Measurements from ENCODE around the gene CASR. TPM values are rescaled to one million over a fixed set of nuclear protein-coding genes. Genes with fewer than 3 reads are reported as not detected.

CASR gene
- total and polyA plus RNA-seq, 9 donors, result 0.04 to 0.28 (median 0.04) TPM; not detected in 6

- Histone ChIP-seq H3K4me3 (ENCODE audit: low read length) (no peak overlapping the region), H3K27me3 (ENCODE audit: control insufficient read depth, insufficient read depth, low read length) (no peaks in the 10 kb centered on the region), H3K9me3 (replicated peaks; ENCODE audit: control insufficient read depth, low read depth, low read length) (no peaks in the 10 kb centered on the region), H3K4me1 (ENCODE audit: control insufficient read depth, insufficient read depth, low read length) (no peaks in the 10 kb centered on the region), H3K27ac (ENCODE audit: low read length) (no peak overlapping the region), H3K36me3 (ENCODE audit: control insufficient read depth, insufficient read depth, low read length) (no peaks in the 10 kb centered on the region)
- WGBS (ENCODE audit: insufficient coverage), result 83% methylated on average over 8 of the region's 12 CpGs
- no peak for DNase-seq
Measured at GRCh38 chr3:122299872-122300460, 116.5 kb downstream of the CASR start.

- Histone ChIP-seq H3K4me3 (ENCODE audit: low read length) (no peak overlapping the region), H3K9me3 (replicated peaks; ENCODE audit: control insufficient read depth, low read depth, low read length) (no peaks in the 10 kb centered on the region), H3K4me1 (ENCODE audit: control insufficient read depth, insufficient read depth, low read length) (no peaks in the 10 kb centered on the region), H3K27ac (ENCODE audit: low read length) (no peak overlapping the region), H3K27me3 (ENCODE audit: control insufficient read depth, insufficient read depth, low read length) (no peaks in the 10 kb centered on the region), H3K36me3 (ENCODE audit: control insufficient read depth, insufficient read depth, low read length) (no peaks in the 10 kb centered on the region)
- no peak for DNase-seq
Measured at GRCh38 chr3:122301063-122301462, 117.6 kb downstream of the CASR start.

DNA sequence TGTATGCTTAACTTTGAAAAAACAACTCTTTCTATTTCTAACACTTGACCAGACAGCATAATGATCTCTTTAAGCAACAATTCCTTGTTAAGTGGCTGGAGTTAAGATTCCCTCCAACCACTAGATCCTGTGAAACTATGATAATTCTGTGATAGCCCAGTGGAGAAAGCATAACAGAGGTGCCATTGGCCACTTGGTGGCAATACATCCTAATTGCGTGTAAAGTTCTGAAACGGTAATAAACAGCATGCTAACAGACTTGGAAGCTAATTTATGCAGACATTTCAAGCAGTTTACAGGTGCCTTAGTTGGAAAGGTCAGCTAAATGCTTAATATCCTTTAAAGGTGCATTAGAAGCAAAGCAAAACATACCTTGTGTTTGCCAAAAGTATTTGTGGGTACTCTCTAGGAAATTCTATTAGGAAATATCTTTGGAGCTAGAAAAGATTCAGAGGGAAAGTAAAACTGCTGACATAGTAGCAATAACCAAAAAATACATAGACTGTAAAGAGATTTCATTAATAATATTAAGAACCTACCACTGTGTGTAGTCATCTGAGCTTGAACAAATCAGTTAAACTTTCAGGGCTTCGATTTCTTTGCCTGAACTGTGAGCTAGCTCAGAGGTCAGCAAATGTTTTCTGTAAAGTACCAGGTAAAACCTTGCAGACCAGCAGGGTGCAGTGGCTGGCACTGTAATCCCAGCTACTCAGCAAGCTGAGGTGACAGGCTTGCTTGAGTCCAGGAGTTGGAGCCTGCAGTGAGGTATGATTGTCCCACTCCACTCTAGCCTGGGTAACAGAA, 122.6 kb downstream of the CASR start:
- no peaks in the 10 kb centered on the region for H3K9me3 ChIP-seq (replicated peaks; ENCODE audit: control insufficient read depth, low read depth, low read length)
- H3K4me3 ChIP-seq (ENCODE audit: low read length), result no peak overlapping the region
- no peaks in the 10 kb centered on the region for H3K4me1 ChIP-seq (ENCODE audit: control insufficient read depth, insufficient read depth, low read length)
- no peak overlapping the region for H3K27ac ChIP-seq (ENCODE audit: low read length)
- no peak for DNase-seq
- 21% methylated on average over 3 of the region's 3 CpGs for WGBS (ENCODE audit: insufficient coverage)
- H3K27me3 ChIP-seq (ENCODE audit: control insufficient read depth, insufficient read depth, low read length), result no peaks in the 10 kb centered on the region
- H3K36me3 ChIP-seq (ENCODE audit: control insufficient read depth, insufficient read depth, low read length), result no peaks in the 10 kb centered on the region

GRCh38 chr3:122306622-122306953, 123.1 kb downstream of the CASR start:
- H3K27me3 ChIP-seq (ENCODE audit: control insufficient read depth, insufficient read depth, low read length), result no peaks in the 10 kb centered on the region
- H3K9me3 ChIP-seq (replicated peaks; ENCODE audit: control insufficient read depth, low read depth, low read length), result no peaks in the 10 kb centered on the region
- no CpG with 5 or more reads among the region's 2 CpGs for WGBS (ENCODE audit: insufficient coverage)
- no peak overlapping the region for H3K27ac ChIP-seq (ENCODE audit: low read length)
- no peak overlapping the region for H3K4me3 ChIP-seq (ENCODE audit: low read length)
- no peak for DNase-seq
- no peaks in the 10 kb centered on the region for H3K4me1 ChIP-seq (ENCODE audit: control insufficient read depth, insufficient read depth, low read length)
- no peaks in the 10 kb centered on the region for H3K36me3 ChIP-seq (ENCODE audit: control insufficient read depth, insufficient read depth, low read length)

DNA sequence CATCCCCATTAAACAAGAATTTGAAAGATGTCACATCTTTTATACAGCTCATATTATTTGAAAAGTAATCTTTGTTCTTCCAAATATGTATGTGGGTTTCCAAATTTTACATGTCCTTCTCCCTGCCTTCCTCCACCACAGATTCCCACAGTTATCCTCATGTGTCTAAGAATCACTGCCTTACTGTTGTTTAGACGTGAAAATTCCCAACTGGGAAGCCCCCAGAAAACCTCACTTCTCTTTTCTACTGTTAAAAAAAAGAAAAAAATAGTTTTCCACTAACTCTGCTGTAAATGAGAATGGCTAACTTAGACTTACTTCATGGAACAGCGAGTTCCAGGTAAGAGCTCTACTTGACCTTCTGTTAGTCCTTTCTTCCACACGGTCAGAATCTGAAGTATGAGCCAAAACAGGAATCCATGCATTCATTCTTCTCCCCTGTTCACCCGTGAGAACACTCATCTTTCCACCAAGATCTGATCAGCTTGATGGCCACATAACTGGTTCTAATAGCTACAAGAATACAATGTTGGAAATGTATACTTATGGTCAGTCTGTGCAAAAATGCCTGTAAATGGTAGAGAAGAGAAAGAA, 123.7 kb downstream of the CASR start:
- Histone ChIP-seq H3K27ac (ENCODE audit: low read length) (no peak overlapping the region), H3K36me3 (ENCODE audit: control insufficient read depth, insufficient read depth, low read length) (no peaks in the 10 kb centered on the region), H3K4me1 (ENCODE audit: control insufficient read depth, insufficient read depth, low read length) (no peaks in the 10 kb centered on the region), H3K9me3 (replicated peaks; ENCODE audit: control insufficient read depth, low read depth, low read length) (no peaks in the 10 kb centered on the region), H3K4me3 (ENCODE audit: low read length) (no peak overlapping the region), H3K27me3 (ENCODE audit: control insufficient read depth, insufficient read depth, low read length) (no peaks in the 10 kb centered on the region)
- WGBS (ENCODE audit: insufficient coverage), result 81% methylated on average over 2 of the region's 4 CpGs
- DNase-seq, result no peak

GRCh38 chr3:122307976-122308375, 124.5 kb downstream of the CASR start:
- Histone ChIP-seq H3K27me3 (ENCODE audit: control insufficient read depth, insufficient read depth, low read length) (no peaks in the 10 kb centered on the region), H3K4me1 (ENCODE audit: control insufficient read depth, insufficient read depth, low read length) (no peaks in the 10 kb centered on the region), H3K36me3 (ENCODE audit: control insufficient read depth, insufficient read depth, low read length) (no peaks in the 10 kb centered on the region), H3K9me3 (replicated peaks; ENCODE audit: control insufficient read depth, low read depth, low read length) (no peaks in the 10 kb centered on the region), H3K4me3 (ENCODE audit: low read length) (no peak overlapping the region), H3K27ac (ENCODE audit: low read length) (no peak overlapping the region)
- DNase-seq, result no peak

DNA sequence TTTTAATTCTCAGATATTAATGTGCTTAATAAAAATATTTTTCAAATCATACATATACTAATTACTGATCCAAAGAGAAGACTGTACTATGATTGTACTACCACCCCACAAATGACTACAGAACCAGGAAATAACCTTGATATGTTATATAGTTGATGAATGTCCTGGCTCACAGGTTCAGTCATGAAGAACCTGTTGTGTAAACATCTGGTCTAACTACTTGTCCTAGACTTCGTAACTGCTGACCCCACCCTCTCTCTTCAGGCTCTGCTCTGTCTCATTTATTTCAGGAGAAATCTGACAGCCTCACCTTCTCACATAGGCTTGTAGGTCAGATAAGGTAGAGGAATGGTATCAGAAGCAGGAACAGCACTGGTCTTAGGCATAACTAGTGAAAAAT, 126.9 kb downstream of the CASR start:
- no CpG with 5 or more reads among the region's 1 CpG for WGBS (ENCODE audit: insufficient coverage)
- no peaks in the 10 kb centered on the region for H3K4me1 ChIP-seq (ENCODE audit: control insufficient read depth, insufficient read depth, low read length)
- peaks cover 1% of the 10 kb centered on the region for H3K27me3 ChIP-seq (ENCODE audit: control insufficient read depth, insufficient read depth, low read length)
- H3K36me3 ChIP-seq (ENCODE audit: control insufficient read depth, insufficient read depth, low read length), result no peaks in the 10 kb centered on the region
- no peak for DNase-seq
- no peak overlapping the region for H3K27ac ChIP-seq (ENCODE audit: low read length)
- no peak overlapping the region for H3K4me3 ChIP-seq (ENCODE audit: low read length)
- no peaks in the 10 kb centered on the region for H3K9me3 ChIP-seq (replicated peaks; ENCODE audit: control insufficient read depth, low read depth, low read length)

DNA sequence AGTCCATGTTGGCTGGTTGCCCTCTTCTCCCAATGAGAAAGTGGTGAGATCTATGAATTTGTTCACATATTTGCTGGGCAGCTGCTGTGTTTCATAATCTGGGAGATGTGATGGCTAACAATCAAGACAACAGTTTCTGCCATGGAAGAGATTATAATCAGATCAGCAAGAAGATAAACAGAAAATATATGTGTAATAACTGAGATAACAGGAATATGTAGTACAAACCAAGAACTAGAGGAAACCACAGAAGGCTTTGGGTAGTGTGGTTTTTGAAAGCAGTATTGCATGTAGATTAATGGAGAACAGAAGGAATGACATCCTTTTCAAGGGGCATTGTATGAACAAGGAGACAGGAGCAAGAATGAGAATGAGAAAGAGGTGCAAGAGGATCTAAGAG, 129.4 kb downstream of the CASR start:
- Histone ChIP-seq H3K27ac (ENCODE audit: low read length) (no peak overlapping the region), H3K36me3 (ENCODE audit: control insufficient read depth, insufficient read depth, low read length) (no peaks in the 10 kb centered on the region), H3K27me3 (ENCODE audit: control insufficient read depth, insufficient read depth, low read length) (peaks cover 2% of the 10 kb centered on the region), H3K4me3 (ENCODE audit: low read length) (no peak overlapping the region), H3K4me1 (ENCODE audit: control insufficient read depth, insufficient read depth, low read length) (no peaks in the 10 kb centered on the region), H3K9me3 (replicated peaks; ENCODE audit: control insufficient read depth, low read depth, low read length) (no peaks in the 10 kb centered on the region)
- DNase-seq, result no peak

GRCh38 chr3:122313281-122313680, 129.8 kb downstream of the CASR start:
- WGBS (ENCODE audit: insufficient coverage), result 64% methylated on average over 1 of the region's 3 CpGs
- no peak overlapping the region for H3K27ac ChIP-seq (ENCODE audit: low read length)
- peaks cover 2% of the 10 kb centered on the region for H3K27me3 ChIP-seq (ENCODE audit: control insufficient read depth, insufficient read depth, low read length)
- no peaks in the 10 kb centered on the region for H3K4me1 ChIP-seq (ENCODE audit: control insufficient read depth, insufficient read depth, low read length)
- H3K9me3 ChIP-seq (replicated peaks; ENCODE audit: control insufficient read depth, low read depth, low read length), result no peaks in the 10 kb centered on the region
- DNase-seq, result no peak
- no peaks in the 10 kb centered on the region for H3K36me3 ChIP-seq (ENCODE audit: control insufficient read depth, insufficient read depth, low read length)
- no peak overlapping the region for H3K4me3 ChIP-seq (ENCODE audit: low read length)

DNA sequence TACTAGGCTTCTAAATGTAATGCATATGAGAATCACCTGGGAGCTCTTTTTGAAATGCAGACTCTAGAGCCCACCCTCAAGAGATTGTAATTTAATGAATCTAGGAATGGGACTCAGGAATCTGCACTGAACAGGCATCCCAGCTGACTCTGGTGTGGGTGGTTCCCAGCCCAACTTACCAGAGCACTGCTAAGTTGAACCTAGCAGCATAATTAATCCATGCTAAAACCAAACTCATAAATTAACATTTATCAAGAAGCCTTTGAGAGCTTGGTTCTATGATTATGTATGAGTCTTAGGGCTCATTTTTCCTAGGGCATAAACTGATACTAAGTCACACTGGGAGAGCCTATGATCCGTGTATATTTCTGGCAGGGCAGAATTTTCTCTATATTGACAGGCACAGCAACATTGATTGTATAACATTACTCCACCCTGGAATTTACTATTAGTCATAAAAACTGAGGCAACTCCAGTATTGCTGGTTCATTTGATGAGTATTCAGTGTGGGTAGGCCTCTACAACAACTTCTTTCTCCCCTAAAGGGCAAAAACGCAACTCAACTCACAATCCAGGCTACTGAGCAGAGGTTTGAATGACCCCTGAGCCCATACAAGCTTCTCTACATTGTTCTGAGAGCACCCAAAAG, 130.9 kb downstream of the CASR start:
- H3K4me1 ChIP-seq (ENCODE audit: control insufficient read depth, insufficient read depth, low read length), result no peaks in the 10 kb centered on the region
- WGBS (ENCODE audit: insufficient coverage), result no CpG with 5 or more reads among the region's 2 CpGs
- no peak for DNase-seq
- no peak overlapping the region for H3K27ac ChIP-seq (ENCODE audit: low read length)
- peaks cover 2% of the 10 kb centered on the region for H3K27me3 ChIP-seq (ENCODE audit: control insufficient read depth, insufficient read depth, low read length)
- H3K36me3 ChIP-seq (ENCODE audit: control insufficient read depth, insufficient read depth, low read length), result no peaks in the 10 kb centered on the region
- H3K9me3 ChIP-seq (replicated peaks; ENCODE audit: control insufficient read depth, low read depth, low read length), result no peaks in the 10 kb centered on the region
- no peak overlapping the region for H3K4me3 ChIP-seq (ENCODE audit: low read length)
